ACC112 (cell line): ENCODE results near the gene UGP2.
"Not testable (repeated sequence)": the region's sequence is repeated elsewhere in the genome, so short reads cannot be mapped to it uniquely, and the experiment has no call there.

Experiments
- H2AFZ ChIP-seq: fragments of 200-600 bp; sonication (generic); one replicate; pipeline ENCODE4 v1.6.0; 2017; ENCODE audit warnings: antibody characterized with exemption, low read length; ENCODE audit not compliant: unreplicated experiment
- H3K27ac ChIP-seq: fragments of 200-600 bp; sonication (generic); 2 replicates; pipeline ENCODE4 v1.5.1; 2014; ENCODE audit warnings: low read depth, mild to moderate bottlenecking, antibody characterized with exemption, low read length, moderate library complexity
- H3K27me3 ChIP-seq: fragments of 200-600 bp; sonication (generic); 2 replicates; pipeline ENCODE4 v1.6.1; 2014; ENCODE audit warnings: mild to moderate bottlenecking, antibody characterized with exemption, low read length, moderate library complexity, mixed read lengths; ENCODE audit not compliant: insufficient read depth
- H3K36me3 ChIP-seq: fragments of 200-600 bp; sonication (generic); 2 replicates; pipeline ENCODE4 v1.6.1; 2016; ENCODE audit warnings: mild to moderate bottlenecking, antibody characterized with exemption, low read length, moderate library complexity, mixed read lengths; ENCODE audit not compliant: insufficient read depth
- H3K4me1 ChIP-seq: fragments of 200-600 bp; sonication (generic); one replicate; pipeline ENCODE4 v1.6.1; 2016; ENCODE audit warnings: low read length, mixed read lengths; ENCODE audit not compliant: insufficient read depth, unreplicated experiment, control insufficient read depth
- H3K4me3 ChIP-seq: fragments of 200-600 bp; sonication (generic); 2 replicates; pipeline ENCODE4 v1.5.1; 2014; ENCODE audit warnings: mild to moderate bottlenecking, low read depth, low read length
- H3K79me2 ChIP-seq: fragments of 200-600 bp; sonication (generic); one replicate; pipeline ENCODE4 v1.6.0; 2016; ENCODE audit warnings: low read length; ENCODE audit not compliant: control insufficient read depth, unreplicated experiment, insufficient read depth

Gene UGP2

GRCh38 chr2:63840081-63840784, 1.5 kb upstream of the UGP2 start:
- Histone ChIP-seq H3K27me3 (no peaks in the 10 kb centered on the region), H2AFZ (peak overlapping the region; percentile 49), H3K36me3 (peaks cover 6% of the 10 kb centered on the region; the same call in 1 of the 2 replicates), H3K27ac (peak overlapping the region; percentile 95), H3K4me3 (peak overlapping the region; percentile 99), H3K4me1 (peaks cover 23% of the 10 kb centered on the region), H3K79me2 (peaks cover 43% of the 10 kb centered on the region)

GRCh38 chr2:63840785-63841253, 877 bp upstream of the UGP2 start:
- Histone ChIP-seq H3K27ac (peak overlapping the region; percentile 95), H3K36me3 (peaks cover 6% of the 10 kb centered on the region; the same call in 1 of the 2 replicates), H3K79me2 (peaks cover 49% of the 10 kb centered on the region), H2AFZ (peak overlapping the region; percentile 49), H3K4me1 (peaks cover 29% of the 10 kb centered on the region), H3K27me3 (no peaks in the 10 kb centered on the region), H3K4me3 (peak overlapping the region; percentile 99)

GRCh38 chr2:63842149-63843061, 709 bp downstream of the UGP2 start:
- H3K4me3 ChIP-seq, result peak overlapping the region; percentile 99
- peak overlapping the region; percentile 95 for H3K27ac ChIP-seq
- H3K27me3 ChIP-seq, result no peaks in the 10 kb centered on the region
- peaks cover 37% of the 10 kb centered on the region for H3K4me1 ChIP-seq
- H3K36me3 ChIP-seq, result peaks cover 6% of the 10 kb centered on the region; the same call in 1 of the 2 replicates
- H3K79me2 ChIP-seq, result peaks cover 65% of the 10 kb centered on the region
- H2AFZ ChIP-seq, result peak overlapping the region; percentile 47

GRCh38 chr2:63843093-63843492, 1.4 kb downstream of the UGP2 start:
- H3K79me2 ChIP-seq, result peaks cover 71% of the 10 kb centered on the region
- peak overlapping the region; percentile 99 for H3K4me3 ChIP-seq
- H3K36me3 ChIP-seq, result peaks cover 6% of the 10 kb centered on the region; the same call in 1 of the 2 replicates
- peak overlapping the region; percentile 95 for H3K27ac ChIP-seq
- no peak overlapping the region for H2AFZ ChIP-seq
- H3K27me3 ChIP-seq, result no peaks in the 10 kb centered on the region
- H3K4me1 ChIP-seq, result peaks cover 37% of the 10 kb centered on the region

- Histone ChIP-seq H2AFZ (no peak overlapping the region), H3K27me3 (no peaks in the 10 kb centered on the region), H3K27ac (peak overlapping the region; percentile 95), H3K4me3 (peak overlapping the region; percentile 99), H3K79me2 (peaks cover 78% of the 10 kb centered on the region), H3K4me1 (peaks cover 40% of the 10 kb centered on the region), H3K36me3 (peaks cover 6% of the 10 kb centered on the region; the same call in 1 of the 2 replicates)
Observed at GRCh38 chr2:63843791-63844190, 2.1 kb downstream of the UGP2 start.

- Histone ChIP-seq H3K4me1 (peaks cover 45% of the 10 kb centered on the region), H3K27ac (no peak overlapping the region), H2AFZ (no peak overlapping the region), H3K79me2 (peaks cover 86% of the 10 kb centered on the region), H3K4me3 (peak overlapping the region; percentile 99), H3K36me3 (peaks cover 6% of the 10 kb centered on the region; the same call in 1 of the 2 replicates), H3K27me3 (no peaks in the 10 kb centered on the region)
Observed at GRCh38 chr2:63844616-63845015, 2.9 kb downstream of the UGP2 start.

GRCh38 chr2:63845866-63846265, 4.2 kb downstream of the UGP2 start:
- Histone ChIP-seq H3K27ac (0 out of 2 replicates have a peak overlapping the region, but pooled peaks have one; percentile 3), H3K4me1 (peaks cover 52% of the 10 kb centered on the region)

GRCh38 chr2:63846487-63846886, 4.8 kb downstream of the UGP2 start:
- H3K36me3 ChIP-seq, result peaks cover 9% of the 10 kb centered on the region; the same call in 1 of the 2 replicates
- H3K27me3 ChIP-seq, result no peaks in the 10 kb centered on the region
- no peak overlapping the region for H2AFZ ChIP-seq
- H3K79me2 ChIP-seq, result peaks cover 96% of the 10 kb centered on the region
- peak overlapping the region; percentile 99 for H3K4me3 ChIP-seq
- H3K27ac ChIP-seq, result no peak overlapping the region
- H3K4me1 ChIP-seq, result peaks cover 57% of the 10 kb centered on the region

More at GRCh38 chr2:63845866-63846265, 4.2 kb downstream of the UGP2 start:
- Histone ChIP-seq H3K79me2 (peaks cover 90% of the 10 kb centered on the region), H3K36me3 (peaks cover 6% of the 10 kb centered on the region; the same call in 1 of the 2 replicates), H3K4me3 (peak overlapping the region; percentile 99), H2AFZ (no peak overlapping the region), H3K27me3 (no peaks in the 10 kb centered on the region)

GRCh38 chr2:63847571-63847970, 5.9 kb downstream of the UGP2 start:
- not testable (repeated sequence) for H3K27ac ChIP-seq, H3K4me3 ChIP-seq, H2AFZ ChIP-seq, H3K27me3 ChIP-seq
- Histone ChIP-seq H3K36me3 (peaks cover 14% of the 10 kb centered on the region), H3K4me1 (peaks cover 67% of the 10 kb centered on the region), H3K79me2 (peaks cover 98% of the 10 kb centered on the region)

- no peak overlapping the region for H2AFZ ChIP-seq
- peaks cover 98% of the 10 kb centered on the region for H3K79me2 ChIP-seq
- H3K4me3 ChIP-seq, result peak overlapping the region; percentile 36
- no peaks in the 10 kb centered on the region for H3K27me3 ChIP-seq
- H3K36me3 ChIP-seq, result peaks cover 14% of the 10 kb centered on the region
- peak overlapping the region; percentile 42 for H3K27ac ChIP-seq
- H3K4me1 ChIP-seq, result peaks cover 79% of the 10 kb centered on the region
Observed at GRCh38 chr2:63849381-63850203, 7.9 kb downstream of the UGP2 start.
